Ishikawa (cell line): Measurements from ENCODE around the gene GGT1.

Source experiments
- CEBPB ChIP-seq: IDR thresholded peaks from 2 replicates; pipeline ENCODE4 v1.6.1; 2012
- CREB1 ChIP-seq: IDR thresholded peaks from 2 replicates; pipeline ENCODE4 v1.6.1; 2012; ENCODE audit warnings: low read depth
- EP300 ChIP-seq: IDR thresholded peaks from 2 replicates; pipeline ENCODE4 v1.6.1; 2012; ENCODE audit warnings: borderline replicate concordance
- FOXM1 ChIP-seq: IDR thresholded peaks from 2 replicates; pipeline ENCODE4 v1.6.1; 2012; ENCODE audit warnings: low read depth, borderline replicate concordance
- RAD21 ChIP-seq: IDR thresholded peaks from 2 replicates; pipeline ENCODE4 v1.6.1; 2012; ENCODE audit warnings: low read depth
- TAF1 ChIP-seq: IDR thresholded peaks from 2 replicates; pipeline ENCODE4 v1.6.1; 2012; ENCODE audit warnings: low read depth, mild to moderate bottlenecking
- TCF12 ChIP-seq: IDR thresholded peaks from 2 replicates; pipeline ENCODE4 v1.6.1; 2012; ENCODE audit warnings: low read depth
- YY1 ChIP-seq: IDR thresholded peaks from 2 replicates; pipeline ENCODE4 v1.6.1; 2012; ENCODE audit warnings: low read depth
- TF ChIP-seq, protein P1 (sequence below): IDR thresholded peaks from 2 replicates; pipeline ENCODE4 v1.6.1; 2012

DNA sequence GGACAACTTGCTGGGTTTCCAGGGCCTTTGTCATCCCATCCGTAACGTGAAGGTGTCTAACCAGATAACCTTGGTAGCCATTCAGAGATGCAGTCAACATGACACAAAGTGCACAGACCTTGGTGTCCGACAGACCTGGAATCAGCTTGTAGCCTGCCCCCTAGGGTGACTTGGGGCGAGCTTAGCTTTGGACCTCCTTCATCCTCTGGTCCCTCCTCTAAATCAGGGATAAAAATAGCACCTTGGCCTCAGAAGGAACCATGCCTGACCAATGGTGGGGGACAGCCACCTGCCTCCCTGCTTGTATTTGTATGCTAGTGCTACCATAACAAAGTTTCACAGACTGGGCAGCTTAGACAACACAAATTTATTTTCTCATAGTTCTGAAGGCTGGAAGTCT, 43.5 kb upstream of the GGT1 start:
- no peak for TF ChIP-seq FOXM1
- TF ChIP-seq CREB1: no peak
- no peak for TF ChIP-seq EP300
- TF ChIP-seq CEBPB: no peak
- no peak for TF ChIP-seq TAF1
- TF ChIP-seq, protein P1, sequence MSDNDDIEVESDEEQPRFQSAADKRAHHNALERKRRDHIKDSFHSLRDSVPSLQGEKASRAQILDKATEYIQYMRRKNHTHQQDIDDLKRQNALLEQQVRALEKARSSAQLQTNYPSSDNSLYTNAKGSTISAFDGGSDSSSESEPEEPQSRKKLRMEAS: no peak
- no peak for TF ChIP-seq RAD21
- no peak for TF ChIP-seq TCF12
- TF ChIP-seq YY1: no peak
